HTERT RPE-1 (cell line): ENCODE results near the gene LITAFD.

ENCODE experiments used
- in situ Hi-C: fragments of 300-500 bp; cut with MboI; formaldehyde crosslinking; loops from 4 replicates; pipeline ENCODE4 v1.14.3; 2020; ENCODE audit warnings: low sequenced_read_pairs

Gene LITAFD

DNA sequence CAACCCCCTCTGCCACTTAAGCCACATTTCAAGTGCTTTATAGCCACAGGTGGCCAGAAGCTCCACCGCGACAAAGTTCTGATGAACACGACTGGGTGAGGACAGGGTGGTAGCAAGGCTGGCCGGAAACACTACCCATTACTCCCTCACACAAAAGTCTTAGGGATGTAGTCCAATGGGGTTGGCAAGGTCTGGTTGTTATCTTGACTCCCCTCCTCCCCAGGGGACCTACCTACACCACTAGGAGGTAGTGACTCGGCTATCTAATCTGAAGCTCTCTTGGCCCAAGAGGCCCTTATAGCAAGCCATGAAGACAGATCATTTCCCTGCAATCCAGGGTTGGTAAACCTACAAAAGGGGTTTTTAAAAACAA lies 8.4 kb downstream of the LITAFD start:
- in situ Hi-C loops: no loop called here

DNA sequence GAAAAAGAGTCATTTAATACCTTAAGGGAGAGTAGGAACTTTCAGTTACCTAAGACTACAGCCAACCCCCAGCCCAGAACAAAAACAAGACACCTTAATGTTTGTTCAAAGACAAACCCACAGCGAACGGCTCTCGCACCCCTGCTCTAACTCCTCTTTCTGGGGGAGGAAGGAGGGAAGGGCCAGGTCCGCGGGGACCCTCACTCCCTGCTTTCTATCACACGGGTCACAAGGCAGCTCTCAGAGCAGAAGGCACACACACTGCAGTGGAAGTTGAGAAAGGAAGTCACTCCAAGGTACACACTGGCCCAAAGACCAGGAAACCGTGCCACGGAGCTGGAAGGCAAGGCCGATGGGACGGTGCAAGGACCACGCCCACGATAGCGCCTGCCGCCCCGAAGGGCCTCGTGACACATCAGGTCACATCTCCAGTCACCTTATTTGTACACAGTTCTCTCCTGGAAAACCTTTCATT lies 10.0 kb downstream of the LITAFD start:
- in situ Hi-C loops: no loop called here

GRCh38 chr16:8893426-8893825 lies 11.3 kb downstream of the LITAFD start:
- in situ Hi-C loops: no loop called here

DNA sequence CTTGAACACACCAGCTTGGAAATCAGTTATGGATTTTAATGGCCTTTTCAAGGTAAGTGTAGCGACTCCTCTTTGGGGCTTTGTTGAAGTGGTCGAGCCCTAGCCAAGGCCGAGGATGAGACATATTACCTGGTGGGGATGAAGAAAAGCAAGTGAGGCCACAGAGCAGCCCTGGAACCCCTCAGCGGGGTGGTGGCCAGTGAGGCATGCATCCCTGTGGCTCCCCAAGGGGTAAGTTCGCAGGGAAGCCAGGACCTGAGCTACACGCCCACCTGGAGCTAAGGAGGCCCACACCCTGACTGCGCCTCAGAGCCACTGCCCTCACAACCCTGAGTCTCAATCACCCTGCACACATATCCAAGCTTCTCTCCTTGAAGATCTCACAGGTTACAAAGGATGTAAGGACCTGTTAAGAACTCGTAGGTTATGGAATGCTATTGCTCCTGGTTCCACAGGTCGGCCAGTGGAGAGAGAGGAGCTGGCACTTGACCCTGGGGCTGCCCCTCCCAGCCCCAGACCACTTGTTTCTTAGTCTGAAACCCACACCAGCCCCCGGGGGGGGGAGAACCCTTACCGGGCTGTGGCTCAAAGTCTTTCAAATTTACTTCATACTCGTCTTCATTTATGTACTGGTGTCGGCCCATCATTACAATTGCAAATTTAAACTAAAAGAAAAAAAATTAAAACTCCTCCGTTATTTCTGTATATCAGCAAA lies 12.0 kb downstream of the LITAFD start:
- in situ Hi-C loops: no loop called here

- in situ Hi-C loops: no loop called here
Observed at GRCh38 chr16:8894736-8895334, 12.7 kb downstream of the LITAFD start.

DNA sequence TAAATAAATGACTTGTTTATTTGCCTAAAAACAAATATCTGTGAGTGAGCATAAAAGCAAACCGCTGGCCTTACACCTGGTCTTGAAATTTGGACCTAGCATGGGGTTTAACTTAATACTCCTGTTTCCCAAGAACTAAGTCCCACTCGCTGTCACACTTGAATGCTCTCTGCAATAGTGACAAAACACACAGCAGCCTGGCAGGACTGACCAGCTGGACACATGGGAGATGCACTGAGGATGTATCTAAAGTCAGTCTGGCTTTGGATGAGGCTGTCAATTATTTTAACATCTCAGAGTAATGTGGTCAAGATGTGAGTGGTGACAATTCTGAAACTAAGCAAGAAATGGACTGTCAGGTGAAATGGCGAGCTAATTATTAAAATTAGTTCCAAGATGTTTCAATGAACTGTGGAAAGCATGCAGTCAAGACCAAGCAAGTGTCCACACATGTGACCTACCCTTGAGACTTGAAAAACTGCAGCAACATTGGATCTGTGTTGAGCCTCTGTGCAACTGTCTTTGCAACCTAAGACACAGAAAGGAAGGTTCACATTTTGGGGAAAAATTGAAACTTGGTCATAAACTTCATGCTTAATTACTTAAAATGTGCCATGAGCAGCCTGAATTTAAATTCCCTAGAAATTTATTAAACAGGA lies 16.6 kb downstream of the LITAFD start:
- in situ Hi-C loops: no loop called here

DNA sequence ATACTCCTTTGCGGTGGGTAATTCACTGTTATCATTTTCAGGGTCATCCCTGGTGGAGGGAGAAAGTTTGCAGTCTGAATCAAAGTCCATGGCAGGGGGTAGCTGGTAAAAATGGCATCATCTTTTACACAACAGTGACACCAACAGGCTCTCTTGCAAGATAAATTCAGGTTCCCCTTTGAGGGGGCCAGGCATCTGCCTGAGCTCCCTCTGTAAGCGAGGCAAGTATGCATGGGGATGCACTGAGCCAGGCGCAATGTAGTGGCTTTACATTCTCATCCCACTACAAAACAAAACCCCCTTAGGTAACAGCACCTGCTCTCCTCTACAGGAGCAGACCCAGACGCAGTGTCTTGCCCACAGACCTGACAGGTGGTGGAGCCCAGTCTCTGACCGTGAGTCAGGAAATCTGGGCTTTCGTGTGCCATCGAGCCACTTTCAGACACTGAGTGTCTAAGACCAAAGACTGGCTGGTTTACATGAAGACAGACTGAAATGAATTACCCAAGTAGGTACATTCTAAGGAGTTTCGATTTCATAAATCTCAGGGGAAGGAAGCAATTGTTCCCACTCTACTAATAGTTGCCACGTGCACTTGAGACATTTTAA lies 17.7 kb downstream of the LITAFD start:
- in situ Hi-C loops: no loop called here

- in situ Hi-C loops: no loop called here
Observed at GRCh38 chr16:8900343-8900742, 18.2 kb downstream of the LITAFD start.

DNA sequence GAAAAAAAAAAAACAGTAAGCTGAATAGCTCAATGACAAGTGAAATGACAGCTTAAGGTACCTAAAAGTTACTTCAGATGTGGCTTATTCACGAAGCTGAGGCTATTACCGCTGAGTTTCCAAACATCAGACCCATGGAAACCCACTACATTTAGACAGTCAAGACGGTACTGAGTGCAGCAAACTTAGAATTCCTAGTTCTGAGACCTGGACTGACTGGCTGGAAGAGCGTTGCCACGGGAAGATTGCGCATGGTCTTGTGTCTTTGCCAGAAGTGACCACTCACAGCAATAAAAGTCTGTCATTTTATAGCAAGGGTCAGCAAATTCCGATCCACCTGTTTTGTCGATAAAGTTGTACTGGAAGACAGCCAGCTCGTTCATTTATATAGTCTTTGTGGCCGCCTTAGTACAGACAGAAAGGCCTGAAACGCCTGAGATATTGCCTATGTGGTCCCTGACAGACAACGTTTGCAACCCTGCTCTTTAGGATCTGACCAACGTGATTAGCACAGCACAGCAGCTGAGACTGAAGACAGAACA lies 19.2 kb downstream of the LITAFD start:
- in situ Hi-C loops: no loop called here

- in situ Hi-C loops: no loop called here
Observed at GRCh38 chr16:8903004-8903403, 20.9 kb downstream of the LITAFD start.

DNA sequence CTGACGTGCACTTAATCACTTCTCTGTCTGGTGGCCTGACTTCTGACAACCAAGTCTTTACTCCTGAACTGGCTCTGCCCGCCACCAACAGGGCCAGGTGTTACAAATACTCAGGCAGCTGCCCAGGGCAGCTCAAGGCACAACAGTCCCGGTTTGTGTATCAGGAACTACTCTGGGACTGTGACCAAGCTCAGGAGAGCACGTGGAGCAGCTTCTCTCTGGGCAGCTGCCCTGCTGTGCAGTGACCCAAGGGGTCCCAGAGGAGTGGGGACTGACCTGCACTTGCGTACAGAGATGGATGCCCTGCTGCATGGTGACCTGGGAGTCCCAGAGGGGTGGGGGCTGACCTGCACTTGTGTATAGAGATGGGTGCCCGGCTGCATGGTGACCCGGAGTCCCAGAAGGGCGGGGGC lies 21.9 kb downstream of the LITAFD start:
- in situ Hi-C loops: no loop called here

- in situ Hi-C loops: no loop called here
Observed at GRCh38 chr16:8905168-8905762, 23.1 kb downstream of the LITAFD start.

- in situ Hi-C loops: no loop called here
Observed at GRCh38 chr16:8905795-8906591, 23.8 kb downstream of the LITAFD start.

- in situ Hi-C loops: no loop called here
Observed at GRCh38 chr16:8907096-8907495, 24.9 kb downstream of the LITAFD start.

GRCh38 chr16:8908810-8909468 lies 26.8 kb downstream of the LITAFD start:
- in situ Hi-C loops: no loop called here

DNA sequence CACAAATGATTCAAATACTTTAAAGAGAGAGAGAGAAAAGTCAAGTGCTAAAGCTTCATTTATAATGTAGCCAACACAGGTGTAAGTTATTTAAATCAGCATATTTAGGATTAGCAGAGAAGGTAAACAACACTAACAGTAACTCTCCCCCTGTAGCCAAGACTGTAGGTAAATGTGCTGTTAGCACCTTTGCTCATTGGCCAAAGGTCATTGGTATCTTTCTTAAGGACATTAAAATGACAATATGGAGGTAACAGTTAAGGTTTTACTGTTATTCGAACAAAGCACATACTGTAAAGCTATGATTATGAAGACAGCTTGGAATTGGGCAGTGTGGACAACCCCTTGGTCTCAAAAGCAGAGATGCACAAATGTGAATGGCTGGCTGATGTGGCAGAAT lies 28.7 kb downstream of the LITAFD start:
- in situ Hi-C loops: no loop called here

DNA sequence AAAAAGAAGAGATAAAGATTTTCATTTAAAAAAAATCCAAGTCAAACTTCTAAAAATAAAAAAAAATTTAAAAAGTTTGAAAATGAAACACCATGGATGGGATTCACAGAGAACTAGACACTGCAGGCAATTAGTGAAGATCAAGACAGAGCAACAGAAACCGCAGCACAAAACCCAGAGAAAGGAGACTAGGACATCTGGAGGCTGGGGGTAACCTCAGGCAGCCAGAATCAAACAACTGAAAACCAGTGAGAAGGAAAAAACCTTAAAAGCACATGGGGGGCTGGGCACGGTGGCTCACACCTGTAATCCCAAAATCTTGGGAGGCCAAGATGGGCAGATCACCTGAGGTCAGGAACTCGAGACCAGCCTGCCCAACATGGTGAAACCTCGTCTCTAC lies 30.6 kb downstream of the LITAFD start:
- in situ Hi-C loops: no loop called here

- in situ Hi-C loops: no loop called here
Observed at GRCh38 chr16:8914098-8914497, 31.9 kb downstream of the LITAFD start.

DNA sequence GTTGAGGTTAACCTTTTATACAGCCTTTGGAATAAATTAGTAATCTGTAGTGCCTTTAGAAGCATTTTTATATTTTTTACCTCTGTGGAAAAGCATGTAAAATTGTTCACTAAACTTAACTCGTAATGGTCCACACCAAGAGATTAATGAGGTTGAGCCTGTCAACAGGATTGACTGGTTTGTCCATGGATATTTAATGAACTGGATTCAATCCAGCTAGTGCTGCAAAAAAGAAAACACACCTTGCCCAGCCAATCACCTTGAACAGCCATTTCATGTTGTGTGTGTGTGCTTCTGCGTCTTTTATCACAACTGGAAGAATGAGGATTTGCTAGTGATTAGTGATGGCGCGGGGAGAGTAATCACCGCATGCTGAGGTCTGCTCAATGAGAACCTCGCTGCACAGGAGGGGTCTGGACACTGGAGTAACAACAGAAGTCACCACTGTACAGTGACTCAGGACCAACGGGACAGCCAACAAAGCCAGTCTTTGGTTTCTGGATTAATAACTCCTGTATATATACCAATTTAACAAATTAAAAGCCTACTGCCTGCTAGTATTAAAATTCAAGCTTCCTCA lies 33.7 kb downstream of the LITAFD start:
- in situ Hi-C loops: no loop called here
